SU-DHL-6 (cell line): ENCODE data around the gene MUC2.

Experiments
- H2AFZ ChIP-seq: fragments of 200-600 bp; sonication (generic); 2 replicates; pipeline ENCODE4 v1.6.1; 2014; ENCODE audit warnings: low read depth, mild to moderate bottlenecking, moderate library complexity, mixed read lengths, antibody characterized with exemption, low read length; ENCODE audit not compliant: severe bottlenecking
- H3F3A ChIP-seq: fragments of 200-600 bp; shearing (Covaris generic); 2 replicates; pipeline ENCODE4 v1.6.0; 2016; ENCODE audit warnings: antibody characterized with exemption, mild to moderate bottlenecking; ENCODE audit not compliant: insufficient read depth
- H3K27ac ChIP-seq: fragments of 200-600 bp; sonication (generic); 2 replicates; pipeline ENCODE4 v1.5.1; 2016; ENCODE audit warnings: low read depth, mild to moderate bottlenecking, low read length, moderate library complexity, mixed read lengths
- H3K27me3 ChIP-seq: fragments of 200-600 bp; sonication (generic), shearing (Covaris generic); 2 replicates; pipeline ENCODE4 v1.6.0; 2014; ENCODE audit warnings: mild to moderate bottlenecking, low read length
- H3K36me3 ChIP-seq: fragments of 200-600 bp; sonication (generic); 2 replicates; pipeline ENCODE4 v1.6.1; 2014; ENCODE audit warnings: mild to moderate bottlenecking, low read length, mixed read lengths
- H3K4me2 ChIP-seq: fragments of 300-600, 200-600 bp; shearing (Covaris generic), sonication (generic); 2 replicates; pipeline ENCODE4 v1.6.0; 2014; ENCODE audit warnings: low read length, low read depth, mild to moderate bottlenecking; ENCODE audit not compliant: poor library complexity, severe bottlenecking
- H3K4me3 ChIP-seq: fragments of 200-600 bp; sonication (generic); 2 replicates; pipeline ENCODE4 v1.5.1; 2014; ENCODE audit warnings: antibody characterized with exemption, low read length, mild to moderate bottlenecking, mixed read lengths; ENCODE audit not compliant: insufficient read depth, poor library complexity, severe bottlenecking
- H3K79me2 ChIP-seq: fragments of 200-600 bp; sonication (generic); 2 replicates; pipeline ENCODE4 v1.6.1; 2014; ENCODE audit warnings: mild to moderate bottlenecking, low read length, moderate library complexity; ENCODE audit not compliant: insufficient read depth
- H3K9ac ChIP-seq: fragments of 200-600 bp; sonication (generic); 2 replicates; pipeline ENCODE4 v1.7.0; 2014; ENCODE audit warnings: mild to moderate bottlenecking, low read length
- H3K9me2 ChIP-seq: fragments of 200-600 bp; sonication (generic); replicated peaks from 2 replicates; pipeline ENCODE4 v1.6.1; 2014; ENCODE audit warnings: low read length; ENCODE audit not compliant: insufficient read depth
- H3K9me3 ChIP-seq: fragments of 200-600 bp; sonication (generic); 2 replicates; pipeline ENCODE4 v1.6.1; 2014; ENCODE audit warnings: low read length, mixed read lengths; ENCODE audit not compliant: insufficient read depth
- H4K20me1 ChIP-seq: fragments of 200-600 bp; sonication (generic); 2 replicates; pipeline ENCODE4 v1.6.1; 2014; ENCODE audit warnings: low read depth, mild to moderate bottlenecking, antibody characterized with exemption, low read length, moderate library complexity, mixed read lengths
- EZH2phosphoT487 ChIP-seq: fragments of 200-600 bp; sonication (generic), shearing (Covaris generic); conservative IDR thresholded peaks from 2 replicates; pipeline ENCODE4 v1.6.1; 2018; ENCODE audit warnings: mild to moderate bottlenecking, antibody characterized with exemption, low read length, moderate library complexity, mixed read lengths
- TF ChIP-seq, protein P1 (sequence below): fragments of 200-600 bp; sonication (generic); IDR thresholded peaks from one replicate; pipeline ENCODE4 v1.5.1; 2017; ENCODE audit warnings: antibody characterized with exemption, mild to moderate bottlenecking, low read length, moderate library complexity; ENCODE audit not compliant: insufficient read depth, poor library complexity, severe bottlenecking

Gene MUC2

DNA sequence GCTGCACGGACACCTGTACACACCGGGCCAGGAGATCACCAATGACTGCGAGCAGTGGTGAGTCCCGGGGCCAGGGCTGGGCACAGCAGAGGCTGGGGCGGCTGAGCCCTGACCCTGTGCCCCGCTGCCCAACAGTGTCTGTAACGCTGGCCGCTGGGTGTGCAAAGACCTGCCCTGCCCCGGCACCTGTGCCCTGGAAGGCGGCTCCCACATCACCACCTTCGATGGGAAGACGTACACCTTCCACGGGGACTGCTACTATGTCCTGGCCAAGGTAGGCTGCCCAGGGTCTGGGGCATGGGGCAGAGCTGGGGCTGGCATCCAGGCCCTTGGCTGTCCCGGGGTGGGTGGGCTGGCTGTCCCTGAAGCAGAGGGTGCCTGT lies 7.7 kb downstream of the MUC2 start:
- H3K4me2 ChIP-seq: no peak overlapping the region
- no peak overlapping the region for H3K27ac ChIP-seq
- H3K79me2 ChIP-seq: no peaks in the 10 kb centered on the region
- no peaks in the 10 kb centered on the region for H3K9me2 ChIP-seq
- H3K9me3 ChIP-seq: no peaks in the 10 kb centered on the region
- TF ChIP-seq EZH2phosphoT487: no peak
- TF ChIP-seq, protein P1, sequence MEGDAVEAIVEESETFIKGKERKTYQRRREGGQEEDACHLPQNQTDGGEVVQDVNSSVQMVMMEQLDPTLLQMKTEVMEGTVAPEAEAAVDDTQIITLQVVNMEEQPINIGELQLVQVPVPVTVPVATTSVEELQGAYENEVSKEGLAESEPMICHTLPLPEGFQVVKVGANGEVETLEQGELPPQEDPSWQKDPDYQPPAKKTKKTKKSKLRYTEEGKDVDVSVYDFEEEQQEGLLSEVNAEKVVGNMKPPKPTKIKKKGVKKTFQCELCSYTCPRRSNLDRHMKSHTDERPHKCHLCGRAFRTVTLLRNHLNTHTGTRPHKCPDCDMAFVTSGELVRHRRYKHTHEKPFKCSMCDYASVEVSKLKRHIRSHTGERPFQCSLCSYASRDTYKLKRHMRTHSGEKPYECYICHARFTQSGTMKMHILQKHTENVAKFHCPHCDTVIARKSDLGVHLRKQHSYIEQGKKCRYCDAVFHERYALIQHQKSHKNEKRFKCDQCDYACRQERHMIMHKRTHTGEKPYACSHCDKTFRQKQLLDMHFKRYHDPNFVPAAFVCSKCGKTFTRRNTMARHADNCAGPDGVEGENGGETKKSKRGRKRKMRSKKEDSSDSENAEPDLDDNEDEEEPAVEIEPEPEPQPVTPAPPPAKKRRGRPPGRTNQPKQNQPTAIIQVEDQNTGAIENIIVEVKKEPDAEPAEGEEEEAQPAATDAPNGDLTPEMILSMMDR: no peak
- no peak overlapping the region for H2AFZ ChIP-seq
- no peaks in the 10 kb centered on the region for H3K36me3 ChIP-seq
- no peak overlapping the region for H3K4me3 ChIP-seq
- H3F3A ChIP-seq: no peaks in the 10 kb centered on the region
- no peak overlapping the region for H3K9ac ChIP-seq
- H3K27me3 ChIP-seq: no peaks in the 10 kb centered on the region
- no peaks in the 10 kb centered on the region for H4K20me1 ChIP-seq

DNA sequence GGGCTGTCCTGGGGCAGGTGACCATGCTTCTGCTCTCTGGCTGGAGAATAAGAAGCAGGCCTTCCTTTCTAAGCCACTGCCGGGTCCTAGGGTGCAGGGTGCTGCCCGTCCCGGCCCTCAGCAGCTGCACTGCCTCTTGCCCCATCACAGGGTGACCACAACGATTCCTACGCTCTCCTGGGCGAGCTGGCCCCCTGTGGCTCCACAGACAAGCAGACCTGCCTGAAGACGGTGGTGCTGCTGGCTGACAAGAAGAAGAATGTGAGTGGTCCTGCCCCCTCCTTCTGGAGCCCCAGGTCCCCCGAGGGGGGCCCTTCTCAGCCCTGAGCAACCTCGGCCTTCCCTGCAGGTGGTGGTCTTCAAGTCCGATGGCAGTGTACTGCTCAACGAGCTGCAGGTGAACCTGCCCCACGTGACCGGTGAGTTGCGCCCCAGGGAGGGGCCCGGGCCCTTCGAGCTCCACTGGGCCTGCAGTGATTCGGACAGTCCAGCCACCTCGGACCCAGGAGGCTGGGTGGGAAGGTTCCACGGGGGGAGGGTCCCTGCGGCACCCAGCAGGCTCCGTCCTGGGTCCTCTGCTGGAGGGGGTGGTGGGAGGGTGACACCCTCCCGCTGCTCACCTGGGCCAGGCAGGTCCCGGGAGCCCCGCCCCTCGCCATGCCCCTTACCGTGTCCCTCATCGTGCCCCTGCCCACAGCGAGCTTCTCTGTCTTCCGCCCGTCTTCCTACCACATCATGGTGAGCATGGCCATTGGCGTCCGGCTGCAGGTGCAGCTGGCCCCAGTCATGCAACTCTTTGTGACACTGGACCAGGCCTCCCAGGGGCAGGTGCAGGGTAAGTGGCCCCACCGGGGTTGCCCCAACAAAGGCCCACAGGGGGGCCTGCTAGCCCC lies 8.3 kb downstream of the MUC2 start:
- no peak overlapping the region for H3K9ac ChIP-seq
- H2AFZ ChIP-seq: no peak overlapping the region
- no peaks in the 10 kb centered on the region for H3K27me3 ChIP-seq
- no peaks in the 10 kb centered on the region for H4K20me1 ChIP-seq
- no peaks in the 10 kb centered on the region for H3F3A ChIP-seq
- no peak overlapping the region for H3K4me2 ChIP-seq
- no peaks in the 10 kb centered on the region for H3K36me3 ChIP-seq
- no peak for TF ChIP-seq EZH2phosphoT487
- TF ChIP-seq, protein P1: no peak
- no peak overlapping the region for H3K4me3 ChIP-seq
- no peaks in the 10 kb centered on the region for H3K9me3 ChIP-seq
- no peak overlapping the region for H3K27ac ChIP-seq
- no peaks in the 10 kb centered on the region for H3K79me2 ChIP-seq
- no peaks in the 10 kb centered on the region for H3K9me2 ChIP-seq

DNA sequence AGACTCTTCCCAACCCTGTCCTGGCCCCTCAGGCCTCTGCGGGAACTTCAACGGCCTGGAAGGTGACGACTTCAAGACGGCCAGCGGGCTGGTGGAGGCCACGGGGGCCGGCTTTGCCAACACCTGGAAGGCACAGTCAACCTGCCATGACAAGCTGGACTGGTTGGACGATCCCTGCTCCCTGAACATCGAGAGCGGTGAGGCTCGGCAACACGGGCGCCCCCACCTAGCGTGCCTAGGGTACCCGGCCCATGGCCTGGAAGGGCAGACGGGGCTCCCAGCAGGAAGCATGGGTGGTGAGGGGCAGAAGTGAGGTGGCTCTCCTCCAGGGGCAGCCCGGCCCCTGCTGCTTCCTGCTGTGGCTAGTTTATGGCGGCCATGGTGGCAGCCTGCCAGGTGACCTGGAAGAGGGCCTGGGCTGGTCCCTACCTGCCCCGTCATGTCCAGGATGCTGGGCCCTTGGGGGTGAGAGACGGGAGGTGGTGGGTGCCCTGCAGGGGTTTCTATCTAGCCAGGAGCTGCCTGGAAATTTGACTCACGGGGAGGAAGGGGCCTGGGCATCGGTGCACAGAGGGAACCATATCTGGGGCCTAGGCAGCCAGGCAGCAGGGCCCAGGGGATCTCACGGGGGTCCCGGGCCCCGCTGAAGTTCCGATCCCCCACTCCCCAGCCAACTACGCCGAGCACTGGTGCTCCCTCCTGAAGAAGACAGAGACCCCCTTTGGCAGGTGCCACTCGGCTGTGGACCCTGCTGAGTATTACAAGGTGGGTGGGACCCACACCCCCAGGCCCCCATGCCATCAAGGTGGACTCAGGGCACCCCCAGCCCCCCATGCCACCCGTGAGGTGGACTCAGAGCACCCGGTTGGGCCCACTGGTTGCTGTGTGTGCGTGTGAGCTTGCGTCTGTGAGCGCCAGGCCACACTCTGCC lies 9.2 kb downstream of the MUC2 start:
- Histone ChIP-seq H3F3A (no peaks in the 10 kb centered on the region), H3K79me2 (no peaks in the 10 kb centered on the region), H3K4me2 (no peak overlapping the region), H3K9ac (no peak overlapping the region), H3K27me3 (no peaks in the 10 kb centered on the region), H3K9me3 (no peaks in the 10 kb centered on the region), H4K20me1 (no peaks in the 10 kb centered on the region), H3K9me2 (no peaks in the 10 kb centered on the region), H3K36me3 (no peaks in the 10 kb centered on the region), H2AFZ (no peak overlapping the region), H3K4me3 (no peak overlapping the region), H3K27ac (no peak overlapping the region)
- no peak for TF ChIP-seq EZH2phosphoT487
- TF ChIP-seq, protein P1: no peak
